ENCODE results near the gene FBXW7. TPM values are rescaled to one million over a fixed set of nuclear protein-coding genes. Genes with fewer than 3 reads are reported as not detected.

The FBXW7 gene
- total RNA-seq, 2 experiments from 2014 or later: 128 to 140 TPM

DNA sequence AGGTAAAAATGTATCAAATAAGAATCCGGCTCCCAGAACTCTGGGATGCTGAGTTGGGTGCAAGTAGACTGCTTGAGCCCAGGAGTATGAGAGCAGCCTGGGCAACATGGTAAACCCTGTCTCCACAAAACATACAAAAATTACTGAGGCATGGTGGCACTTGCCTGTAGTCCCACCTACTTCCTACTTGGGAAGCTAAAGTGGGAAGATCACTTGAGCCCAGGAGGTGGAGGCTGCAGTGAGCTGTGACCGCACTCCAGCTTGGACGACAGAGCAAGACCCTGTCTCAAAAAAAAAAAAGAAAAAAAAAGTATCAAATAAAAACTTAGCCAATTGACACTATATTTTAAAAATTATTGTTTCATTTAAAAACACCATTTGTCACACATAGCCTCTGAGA lies 84.4 kb downstream of the FBXW7 start:
- ChIA-PET POLR2A (no interaction called here), CTCF (no interaction called here)
- DNase-seq (no peak), ATAC-seq (ENCODE audit: poor library complexity) (no peak)
- intact Hi-C loops (cut with DNase I, micrococcal nuclease): no loop called here
- peaks cover 53% of the 10 kb centered on the region for H3K4me1 Mint-ChIP-seq (ENCODE audit: low read depth)
- Histone ChIP-seq H3K27me3 (ENCODE audit: control insufficient read depth in 1 of 2, insufficient read depth in 2 of 2, low read length in 2 of 2) (no peaks in the 10 kb centered on the region), H3K9me3 (ENCODE audit: control insufficient read depth in 1 of 2, insufficient read depth in 1 of 2, low read length in 2 of 2) (no peaks in the 10 kb centered on the region), H3K4me1 (ENCODE audit: insufficient read depth, low read length) (no peaks in the 10 kb centered on the region), H3K27ac (ENCODE audit: low read depth in 1 of 2, low read length in 2 of 2) (no peak overlapping the region), H3K36me3 (ENCODE audit: insufficient read depth, low read length) (no peaks in the 10 kb centered on the region), H3K4me3 (ENCODE audit: low read length) (no peak overlapping the region)
- H3K27ac Mint-ChIP-seq: no peak overlapping the region
- peaks cover 9% of the 10 kb centered on the region for H3K36me3 Mint-ChIP-seq (ENCODE audit: low read depth)
- no peaks in the 10 kb centered on the region for H3K27me3 Mint-ChIP-seq
- no peaks in the 10 kb centered on the region for H3K9me3 Mint-ChIP-seq
- TF ChIP-seq, protein P1, sequence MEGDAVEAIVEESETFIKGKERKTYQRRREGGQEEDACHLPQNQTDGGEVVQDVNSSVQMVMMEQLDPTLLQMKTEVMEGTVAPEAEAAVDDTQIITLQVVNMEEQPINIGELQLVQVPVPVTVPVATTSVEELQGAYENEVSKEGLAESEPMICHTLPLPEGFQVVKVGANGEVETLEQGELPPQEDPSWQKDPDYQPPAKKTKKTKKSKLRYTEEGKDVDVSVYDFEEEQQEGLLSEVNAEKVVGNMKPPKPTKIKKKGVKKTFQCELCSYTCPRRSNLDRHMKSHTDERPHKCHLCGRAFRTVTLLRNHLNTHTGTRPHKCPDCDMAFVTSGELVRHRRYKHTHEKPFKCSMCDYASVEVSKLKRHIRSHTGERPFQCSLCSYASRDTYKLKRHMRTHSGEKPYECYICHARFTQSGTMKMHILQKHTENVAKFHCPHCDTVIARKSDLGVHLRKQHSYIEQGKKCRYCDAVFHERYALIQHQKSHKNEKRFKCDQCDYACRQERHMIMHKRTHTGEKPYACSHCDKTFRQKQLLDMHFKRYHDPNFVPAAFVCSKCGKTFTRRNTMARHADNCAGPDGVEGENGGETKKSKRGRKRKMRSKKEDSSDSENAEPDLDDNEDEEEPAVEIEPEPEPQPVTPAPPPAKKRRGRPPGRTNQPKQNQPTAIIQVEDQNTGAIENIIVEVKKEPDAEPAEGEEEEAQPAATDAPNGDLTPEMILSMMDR (IDR thresholded peaks at IDR 0.05): no peak
- no peak overlapping the region for H3K4me3 Mint-ChIP-seq

DNA sequence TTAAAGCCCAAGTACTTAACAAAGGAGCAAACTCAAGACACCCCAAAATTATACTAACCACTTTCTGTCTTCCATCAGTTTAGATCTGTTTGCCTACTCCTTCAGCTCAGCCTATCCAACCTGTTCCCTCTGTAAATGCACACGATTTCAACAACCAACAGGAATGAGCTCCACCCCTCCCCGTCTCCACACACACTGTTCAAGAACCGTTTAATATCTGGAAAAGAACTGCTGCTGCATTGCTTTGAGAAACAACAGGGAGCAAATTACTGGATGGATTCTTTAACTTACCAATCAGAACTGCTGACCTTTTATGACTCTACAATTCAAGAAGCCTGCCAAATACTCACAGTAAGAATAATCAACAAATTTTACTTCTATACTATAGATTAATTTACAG lies 87.0 kb downstream of the FBXW7 start:
- Mint-ChIP-seq H3K4me1 (ENCODE audit: low read depth) (peaks cover 46% of the 10 kb centered on the region), H3K27me3 (no peaks in the 10 kb centered on the region), H3K36me3 (ENCODE audit: low read depth) (peaks cover 12% of the 10 kb centered on the region), H3K9me3 (no peaks in the 10 kb centered on the region), H3K4me3 (no peak overlapping the region), H3K27ac (no peak overlapping the region)
- intact Hi-C loops (cut with DNase I, micrococcal nuclease): no loop called here
- Histone ChIP-seq H3K4me3 (ENCODE audit: low read length) (no peak overlapping the region), H3K9me3 (ENCODE audit: control insufficient read depth in 1 of 2, insufficient read depth in 1 of 2, low read length in 2 of 2) (no peaks in the 10 kb centered on the region), H3K27ac (ENCODE audit: low read depth in 1 of 2, low read length in 2 of 2) (no peak overlapping the region), H3K36me3 (ENCODE audit: insufficient read depth, low read length) (no peaks in the 10 kb centered on the region), H3K27me3 (ENCODE audit: control insufficient read depth in 1 of 2, insufficient read depth in 2 of 2, low read length in 2 of 2) (no peaks in the 10 kb centered on the region), H3K4me1 (ENCODE audit: insufficient read depth, low read length) (no peaks in the 10 kb centered on the region)
- ATAC-seq (ENCODE audit: poor library complexity) (no peak), DNase-seq (no peak)
- ChIA-PET CTCF (no interaction called here), POLR2A (no interaction called here)
- TF ChIP-seq, protein P1 (IDR thresholded peaks at IDR 0.05): no peak

DNA sequence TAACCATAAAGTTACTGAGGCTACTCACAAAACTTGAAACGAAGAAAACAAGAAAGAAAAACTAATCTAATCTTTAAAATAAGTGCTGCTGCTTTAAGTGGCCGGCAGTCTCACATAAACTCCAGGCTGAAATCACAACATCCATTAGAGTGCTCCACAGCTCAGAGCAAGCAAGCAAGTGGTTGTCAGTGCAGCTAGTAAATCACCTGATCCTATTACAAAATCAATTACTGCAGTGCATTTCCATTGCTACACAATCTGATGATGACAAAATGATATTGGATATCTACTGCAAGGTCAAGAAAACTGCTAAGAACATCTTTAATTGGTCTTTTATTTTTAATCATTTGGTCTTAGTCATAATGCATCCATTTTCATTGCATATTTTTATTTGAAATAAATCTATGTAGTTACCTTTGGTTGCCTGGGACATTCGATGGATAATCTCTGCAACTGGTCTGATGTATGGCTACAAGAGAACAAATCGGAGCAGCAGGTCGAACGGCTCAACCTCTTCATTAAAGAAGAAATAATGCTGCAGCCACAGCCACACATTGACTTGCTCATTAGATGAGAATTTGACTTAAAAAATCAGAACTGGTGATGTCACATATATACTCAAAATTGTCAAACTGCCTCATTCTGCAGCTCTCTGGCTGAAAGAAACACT lies 87.7 kb downstream of the FBXW7 start:
- no peak overlapping the region for H3K4me3 ChIP-seq (ENCODE audit: low read length)
- H3K27ac ChIP-seq (ENCODE audit: low read depth in 1 of 2, low read length in 2 of 2): no peak overlapping the region
- no peaks in the 10 kb centered on the region for H3K36me3 ChIP-seq (ENCODE audit: insufficient read depth, low read length)
- H3K4me1 ChIP-seq (ENCODE audit: insufficient read depth, low read length): no peaks in the 10 kb centered on the region
- TF ChIP-seq, protein P1 (IDR thresholded peaks at IDR 0.05): no peak
- DNase-seq (no peak), ATAC-seq (ENCODE audit: poor library complexity) (no peak)
- no peaks in the 10 kb centered on the region for H3K9me3 ChIP-seq (ENCODE audit: control insufficient read depth in 1 of 2, insufficient read depth in 1 of 2, low read length in 2 of 2)
- CTCF ChIA-PET: interaction anchor here (1.0 kb wide), 1 partner anchor 53 kb away, joined by 3 read pairs; no protein-coding TSS in a partner anchor
- Mint-ChIP-seq H3K27me3 (no peaks in the 10 kb centered on the region), H3K9me3 (no peaks in the 10 kb centered on the region), H3K36me3 (ENCODE audit: low read depth) (peaks cover 12% of the 10 kb centered on the region), H3K27ac (no peak overlapping the region), H3K4me3 (no peak overlapping the region), H3K4me1 (ENCODE audit: low read depth) (peaks cover 47% of the 10 kb centered on the region)
- POLR2A ChIA-PET: no interaction called here
- intact Hi-C loops (cut with DNase I, micrococcal nuclease): no loop called here
- no peaks in the 10 kb centered on the region for H3K27me3 ChIP-seq (ENCODE audit: control insufficient read depth in 1 of 2, insufficient read depth in 2 of 2, low read length in 2 of 2)

Measured in CD4-positive, alpha-beta T cell (primary cell).